ENCODE results near the gene TCEANC2.

GRCh38 chr1:54088385-54088784 is 35.0 kb downstream of the TCEANC2 start:
- TF ChIP-seq POLR2A (IDR thresholded peaks at IDR 0.05) (no peak), CTCF (IDR thresholded peaks at IDR 0.05) (no peak), POLR2AphosphoS5 (IDR thresholded peaks at IDR 0.05) (no peak)

All from transverse colon (tissue), 4 donors.